PFSK-1 (cell line): ENCODE data around the gene CWC27.

Experiments used
- POLR2AphosphoS5 ChIP-seq: IDR thresholded peaks from 2 replicates; pipeline ENCODE4 v1.6.1; 2012; ENCODE audit warnings: low read depth, mild to moderate bottlenecking, control low read depth, low read length, moderate library complexity
- REST ChIP-seq, 2 experiments: IDR thresholded peaks; 2 replicates each; pipeline versions ENCODE4 v1.6.1 to v1.8.0; 2011 to 2012; ENCODE audit warnings: low read depth in 2 of 2, low read length in 2 of 2, control low read depth in 1 of 2, inconsistent platforms in 1 of 2, mild to moderate bottlenecking in 1 of 2, moderate library complexity in 1 of 2; ENCODE audit not compliant: insufficient read depth in 1 of 2
- TAF1 ChIP-seq: IDR thresholded peaks from 2 replicates; pipeline ENCODE4 v1.6.1; 2012; ENCODE audit warnings: low read length, control low read depth, borderline replicate concordance; ENCODE audit not compliant: insufficient read depth

GRCh38 chr5:64759960-64760660 lies 8.6 kb upstream of the CWC27 start:
- no peak for TF ChIP-seq TAF1
- TF ChIP-seq REST (IDR thresholded peaks at IDR 0.05; ENCODE audit: insufficient read depth in 1 of 2, low read depth in 2 of 2, low read length in 2 of 2), result no peak
- TF ChIP-seq POLR2AphosphoS5, result no peak
